Lower leg skin (tissue), 3 donors: ENCODE results near the gene TNFSF4.

Experiments
- POLR2A ChIP-seq, 2 donors: fragments of 450-650 bp; IDR thresholded peaks; one replicate each; pipeline ENCODE4 v1.6.1; 2016 to 2017; ENCODE audit warnings: antibody characterized with exemption in 2 of 2, mild to moderate bottlenecking in 1 of 2, moderate library complexity in 1 of 2
- TF ChIP-seq, protein P1 (sequence below), 3 donors: fragments of 450-650 bp; IDR thresholded peaks; one replicate each; pipeline ENCODE4 v1.5.1; 2016; ENCODE audit warnings: antibody characterized with exemption in 3 of 3, mild to moderate bottlenecking in 3 of 3, moderate library complexity in 2 of 3

DNA sequence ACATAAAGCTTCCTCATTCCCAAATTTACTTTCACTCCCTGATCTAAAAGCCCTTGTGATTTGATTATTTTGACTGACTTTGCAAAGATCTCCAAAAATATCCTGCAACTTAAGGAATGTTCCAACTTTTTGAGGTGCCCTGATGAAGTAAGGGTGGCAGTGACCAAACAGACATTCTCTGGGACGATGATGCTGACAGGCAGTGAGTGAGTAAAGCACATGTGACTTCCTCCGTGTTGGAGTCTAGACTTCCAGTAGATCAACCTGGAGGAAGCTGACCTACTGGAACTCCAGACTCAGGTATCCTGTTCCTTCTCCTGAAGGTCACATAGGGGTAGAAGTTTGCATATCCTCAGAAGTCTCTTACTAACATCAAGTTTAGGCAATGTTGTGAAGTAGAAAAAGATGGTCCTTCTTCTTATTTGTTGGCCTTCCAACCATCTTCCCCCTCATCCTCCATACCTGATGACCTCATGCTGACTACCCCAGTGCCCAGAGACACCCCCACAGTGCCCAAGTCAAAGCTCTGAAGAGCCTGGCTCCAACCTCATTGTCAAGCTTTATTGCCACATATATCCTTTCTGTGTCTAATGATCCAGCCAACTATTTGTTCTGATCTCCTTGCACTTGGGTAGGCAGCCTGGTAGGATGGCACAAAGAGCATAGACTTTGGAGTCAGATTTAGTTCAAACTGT lies 16.0 kb downstream of the TNFSF4 start:
- TF ChIP-seq, protein P1, sequence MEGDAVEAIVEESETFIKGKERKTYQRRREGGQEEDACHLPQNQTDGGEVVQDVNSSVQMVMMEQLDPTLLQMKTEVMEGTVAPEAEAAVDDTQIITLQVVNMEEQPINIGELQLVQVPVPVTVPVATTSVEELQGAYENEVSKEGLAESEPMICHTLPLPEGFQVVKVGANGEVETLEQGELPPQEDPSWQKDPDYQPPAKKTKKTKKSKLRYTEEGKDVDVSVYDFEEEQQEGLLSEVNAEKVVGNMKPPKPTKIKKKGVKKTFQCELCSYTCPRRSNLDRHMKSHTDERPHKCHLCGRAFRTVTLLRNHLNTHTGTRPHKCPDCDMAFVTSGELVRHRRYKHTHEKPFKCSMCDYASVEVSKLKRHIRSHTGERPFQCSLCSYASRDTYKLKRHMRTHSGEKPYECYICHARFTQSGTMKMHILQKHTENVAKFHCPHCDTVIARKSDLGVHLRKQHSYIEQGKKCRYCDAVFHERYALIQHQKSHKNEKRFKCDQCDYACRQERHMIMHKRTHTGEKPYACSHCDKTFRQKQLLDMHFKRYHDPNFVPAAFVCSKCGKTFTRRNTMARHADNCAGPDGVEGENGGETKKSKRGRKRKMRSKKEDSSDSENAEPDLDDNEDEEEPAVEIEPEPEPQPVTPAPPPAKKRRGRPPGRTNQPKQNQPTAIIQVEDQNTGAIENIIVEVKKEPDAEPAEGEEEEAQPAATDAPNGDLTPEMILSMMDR (IDR thresholded peaks at IDR 0.05), result no peak
- TF ChIP-seq POLR2A (IDR thresholded peaks at IDR 0.05), result no peak
